ENCODE results near the gene AK9.

- no peak for TF ChIP-seq CTCF (IDR thresholded peaks at IDR 0.05)
- TF ChIP-seq POLR2A (IDR thresholded peaks at IDR 0.05), result no peak
These were observed 234.9 kb downstream of the AK9 start for GRCh38 chr6:109456111-109456583.

All from lower leg skin (tissue), 3 donors.